Endothelial cell of umbilical vein (primary cell): ENCODE data around the gene RIPK3. TPM values are rescaled to one million over a fixed set of nuclear protein-coding genes. Genes with fewer than 3 reads are reported as not detected.

Experiments
- BruUV-seq: library from RNA; stranded (reverse); fragments of 400-500 nt; replicated peaks from 2 replicates; lab custom pipeline; 2021; lab: Mats Ljungman, UMichigan
- CTCF ChIA-PET: fragments of 300-600, 350-600 bp; sonication (Branson Sonifier 250); formaldehyde crosslinking; loops from one replicate; lab custom pipeline; 2021; ENCODE audit warnings: antibody characterized with exemption, inconsistent platforms; lab: Charles Lee
- POLR2A ChIA-PET: fragments of 300-600, 350-600 bp; sonication (Branson Sonifier 250); formaldehyde crosslinking; loops from one replicate; lab custom pipeline; 2021; ENCODE audit warnings: antibody characterized with exemption, inconsistent platforms; lab: Charles Lee
- DNase-seq: peaks from one replicate; pipeline ENCODE4 v3.0.0-alpha.2; 2011; ENCODE audit warnings: low read depth, low spot score
- FAIRE-seq: peaks from 2 replicates; lab custom pipeline; 2011; peaks lifted over from hg19 to GRCh38; lab: Jason Lieb, UNC
- H2AFZ ChIP-seq: 2 replicates; pipeline ENCODE4 v1.6.0; 2012; ENCODE audit warnings: low read depth, low read length, control low read depth, inconsistent platforms
- H3K27ac ChIP-seq: 2 replicates; pipeline ENCODE4 v1.5.1; 2011; ENCODE audit warnings: low read depth, mild to moderate bottlenecking, control low read depth, low read length, moderate library complexity; ENCODE audit not compliant: insufficient read depth
- H3K27me3 ChIP-seq, 2 experiments: 2 replicates each; pipeline versions ENCODE4 v1.6.0 to v1.6.1; 2011; ENCODE audit warnings: low read length in 2 of 2, mixed read lengths in 1 of 2; ENCODE audit not compliant: control insufficient read depth in 2 of 2, insufficient read depth in 2 of 2
- H3K36me3 ChIP-seq, 2 experiments: 2 replicates in 1 of 2; 3 replicates in 1 of 2; pipeline ENCODE4 v1.5.1; 2011; ENCODE audit warnings: low read length in 2 of 2, mild to moderate bottlenecking in 1 of 2, moderate library complexity in 1 of 2; ENCODE audit not compliant: control insufficient read depth in 2 of 2, insufficient read depth in 2 of 2; ENCODE audit errors: extremely low read depth in 1 of 2
- H3K4me1 ChIP-seq: 3 replicates; pipeline ENCODE4 v1.5.1; 2011; ENCODE audit warnings: mild to moderate bottlenecking, low read length; ENCODE audit not compliant: control insufficient read depth, insufficient read depth; ENCODE audit errors: extremely low read depth
- H3K4me2 ChIP-seq: 2 replicates; pipeline ENCODE4 v1.6.1; 2011; ENCODE audit warnings: low read length, control low read depth, mixed read lengths; ENCODE audit not compliant: insufficient read depth
- H3K4me3 ChIP-seq, 3 experiments: fragments of 200-600 bp in 1 of 3; sonication (generic), shearing (Covaris generic) in 1 of 3; replicated peaks in 1 of 3; 2 replicates each; pipeline ENCODE4 v1.5.1; 2011 to 2016; ENCODE audit warnings: control low read depth in 3 of 3, low read length in 3 of 3, mild to moderate bottlenecking in 2 of 3, inconsistent platforms in 1 of 3, low read depth in 1 of 3, moderate library complexity in 1 of 3; ENCODE audit not compliant: insufficient read depth in 1 of 3
- H3K79me2 ChIP-seq: 2 replicates; pipeline ENCODE4 v1.6.0; 2012; ENCODE audit warnings: low read length, inconsistent platforms; ENCODE audit not compliant: control insufficient read depth, insufficient read depth
- H3K9ac ChIP-seq: replicated peaks from 2 replicates; pipeline ENCODE3; 2011; ENCODE audit warnings: low read length, control low read depth; ENCODE audit not compliant: insufficient read depth; ENCODE audit errors: extremely low read depth
- H3K9me1 ChIP-seq: replicated peaks from 3 replicates; pipeline ENCODE4 v1.6.0; 2011; ENCODE audit warnings: mild to moderate bottlenecking, low read length; ENCODE audit not compliant: control insufficient read depth, insufficient read depth; ENCODE audit errors: extremely low read depth
- H3K9me3 ChIP-seq: replicated peaks from 2 replicates; pipeline ENCODE4 v1.5.1; 2012; ENCODE audit warnings: low read length, inconsistent platforms; ENCODE audit not compliant: control insufficient read depth, insufficient read depth
- H4K20me1 ChIP-seq: replicated peaks from 2 replicates; pipeline ENCODE3; 2011; ENCODE audit warnings: mild to moderate bottlenecking, low read length; ENCODE audit not compliant: control insufficient read depth, insufficient read depth; ENCODE audit errors: extremely low read depth
- EZH2 ChIP-seq: IDR thresholded peaks from 2 replicates; pipeline ENCODE4 v1.6.1; 2012; ENCODE audit warnings: borderline replicate concordance, low read depth, mild to moderate bottlenecking, moderate library complexity, low read length, inconsistent platforms; ENCODE audit not compliant: severe bottlenecking
- FOS ChIP-seq: IDR thresholded peaks from 2 replicates; pipeline ENCODE4 v1.6.1; 2011; ENCODE audit warnings: mild to moderate bottlenecking, low read length, moderate library complexity, borderline replicate concordance; ENCODE audit not compliant: insufficient read depth
- GATA2 ChIP-seq: IDR thresholded peaks from 2 replicates; pipeline ENCODE4 v1.7.0; 2011; ENCODE audit warnings: low read depth, mild to moderate bottlenecking, moderate library complexity, mixed read lengths, low read length; ENCODE audit not compliant: insufficient read length, insufficient read depth
- JUN ChIP-seq: IDR thresholded peaks from 2 replicates; pipeline ENCODE4 v1.6.1; 2011; ENCODE audit warnings: borderline replicate concordance, low read depth; ENCODE audit not compliant: insufficient read length, insufficient read depth
- MYC ChIP-seq: IDR thresholded peaks from one replicate; pipeline ENCODE4 v1.6.1; 2011; ENCODE audit warnings: mild to moderate bottlenecking, low read depth, low read length
- POLR2A ChIP-seq: IDR thresholded peaks from 2 replicates; pipeline ENCODE4 v1.6.1; 2012; ENCODE audit warnings: low read depth, mild to moderate bottlenecking, control low read depth, low read length
- POLR2AphosphoS5 ChIP-seq: IDR thresholded peaks from 2 replicates; pipeline ENCODE4 v1.6.1; 2012; ENCODE audit warnings: low read depth, mild to moderate bottlenecking, control low read depth, low read length, moderate library complexity; ENCODE audit not compliant: insufficient read depth
- dilution Hi-C: fragments of 300-500 bp; cut with MboI; formaldehyde crosslinking; loops from one replicate; pipeline ENCODE4 v1.15.0; 2019; ENCODE audit warnings: low sequenced_read_pairs; ENCODE audit not compliant: extremely low pct_ligation_motif_present
- intact Hi-C: fragments of 100-400 bp; cut with micrococcal nuclease; formaldehyde crosslinking; loops from one replicate; pipeline ENCODE4 v1.10.0; 2022
- polyA plus RNA-seq, 4 experiments: library from polyadenylated mRNA; depleted of rRNA in 3 of 4; stranded (reverse) in 3 of 4; unstranded in 1 of 4; fragments of >200 nt; gene quantifications; 2 replicates each; pipeline versions ENCODE4 v1.2.1 to v1.2.3, GENCODE V29; 2011 to 2012; ENCODE audit warnings: missing spikeins in 1 of 4
- total RNA-seq: library from RNA; stranded (reverse); gene quantifications from 2 replicates; pipeline ENCODE4 v1.2.3, GENCODE V29; 2021
- TF ChIP-seq, protein P1 (sequence below): IDR thresholded peaks from 2 replicates; pipeline ENCODE4 v1.6.1; 2011; ENCODE audit not compliant: insufficient read depth, insufficient read length
- TF ChIP-seq, protein P2 (sequence below), 2 donors: IDR thresholded peaks; 1 replicate in 1 of 2; 2 replicates in 1 of 2; pipeline ENCODE4 v1.5.1; 2011; ENCODE audit warnings: low read length in 2 of 2, mild to moderate bottlenecking in 2 of 2, moderate library complexity in 2 of 2, control low read depth in 1 of 2, inconsistent platforms in 1 of 2, low read depth in 1 of 2; ENCODE audit not compliant: insufficient read depth in 1 of 2; ENCODE audit errors: extremely low read depth in 1 of 2

Gene RIPK3
- total and polyA plus RNA-seq, 2 donors (not counting 3 experiments of a cell fraction or from before 2014, with no cell fraction given), result 3.1 to 5.1 TPM

- Histone ChIP-seq H2AFZ (no peak overlapping the region), H3K27me3 (peaks cover 1 to 11% of the 10 kb centered on the region in 2 experiments), H3K4me1 (peaks cover 2% of the 10 kb centered on the region), H3K79me2 (no peaks in the 10 kb centered on the region), H4K20me1 (no peaks in the 10 kb centered on the region), H3K9me1 (no peaks in the 10 kb centered on the region), H3K27ac (no peak overlapping the region), H3K9me3 (no peaks in the 10 kb centered on the region), H3K36me3 (no peaks in the 10 kb centered on the region), H3K9ac (no peak overlapping the region), H3K4me2 (no peak overlapping the region), H3K4me3 (no peak overlapping the region)
- DNase-seq, result no peak
- ChIA-PET CTCF (interaction anchor here (2.8 kb wide), 1 partner anchor 47 kb away, joined by 6 read pairs; no protein-coding TSS in a partner anchor), POLR2A (no interaction called here)
- intact Hi-C loops, result no loop called here
- BruUV-seq, result no TSS peak
- FAIRE-seq, result no peak
- TF ChIP-seq, protein P1, sequence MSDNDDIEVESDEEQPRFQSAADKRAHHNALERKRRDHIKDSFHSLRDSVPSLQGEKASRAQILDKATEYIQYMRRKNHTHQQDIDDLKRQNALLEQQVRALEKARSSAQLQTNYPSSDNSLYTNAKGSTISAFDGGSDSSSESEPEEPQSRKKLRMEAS, result no peak
- TF ChIP-seq POLR2AphosphoS5 (no peak), JUN (no peak), GATA2 (no peak), EZH2 (no peak), FOS (no peak)
- dilution Hi-C loops, result no loop called here
Measured at GRCh38 chr14:24384169-24384568, 44.4 kb upstream of the RIPK3 start.

GRCh38 chr14:24382064-24382371 lies 42.2 kb upstream of the RIPK3 start:
- DNase-seq, result no peak
- Histone ChIP-seq H3K27ac (no peak overlapping the region), H3K9me3 (no peaks in the 10 kb centered on the region), H3K9ac (no peak overlapping the region), H3K27me3 (peaks cover 1 to 8% of the 10 kb centered on the region in 2 experiments), H3K4me1 (no peaks in the 10 kb centered on the region), H3K4me3 (no peak overlapping the region), H3K4me2 (no peak overlapping the region), H4K20me1 (no peaks in the 10 kb centered on the region), H2AFZ (no peak overlapping the region), H3K36me3 (peaks cover under 1 to 13% of the 10 kb centered on the region in 2 experiments), H3K79me2 (no peaks in the 10 kb centered on the region), H3K9me1 (no peaks in the 10 kb centered on the region)
- no peak for TF ChIP-seq EZH2
- TF ChIP-seq, protein P1, result no peak
- no peak for TF ChIP-seq FOS
- TF ChIP-seq GATA2, result no peak
- TF ChIP-seq JUN, result no peak
- no peak for TF ChIP-seq POLR2A
- TF ChIP-seq, protein P2, sequence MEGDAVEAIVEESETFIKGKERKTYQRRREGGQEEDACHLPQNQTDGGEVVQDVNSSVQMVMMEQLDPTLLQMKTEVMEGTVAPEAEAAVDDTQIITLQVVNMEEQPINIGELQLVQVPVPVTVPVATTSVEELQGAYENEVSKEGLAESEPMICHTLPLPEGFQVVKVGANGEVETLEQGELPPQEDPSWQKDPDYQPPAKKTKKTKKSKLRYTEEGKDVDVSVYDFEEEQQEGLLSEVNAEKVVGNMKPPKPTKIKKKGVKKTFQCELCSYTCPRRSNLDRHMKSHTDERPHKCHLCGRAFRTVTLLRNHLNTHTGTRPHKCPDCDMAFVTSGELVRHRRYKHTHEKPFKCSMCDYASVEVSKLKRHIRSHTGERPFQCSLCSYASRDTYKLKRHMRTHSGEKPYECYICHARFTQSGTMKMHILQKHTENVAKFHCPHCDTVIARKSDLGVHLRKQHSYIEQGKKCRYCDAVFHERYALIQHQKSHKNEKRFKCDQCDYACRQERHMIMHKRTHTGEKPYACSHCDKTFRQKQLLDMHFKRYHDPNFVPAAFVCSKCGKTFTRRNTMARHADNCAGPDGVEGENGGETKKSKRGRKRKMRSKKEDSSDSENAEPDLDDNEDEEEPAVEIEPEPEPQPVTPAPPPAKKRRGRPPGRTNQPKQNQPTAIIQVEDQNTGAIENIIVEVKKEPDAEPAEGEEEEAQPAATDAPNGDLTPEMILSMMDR (IDR thresholded peaks at IDR 0.05; ENCODE audit: extremely low read depth in 1 of 2, insufficient read depth in 1 of 2, low read depth in 1 of 2, low read length in 2 of 2), result no peak
- TF ChIP-seq POLR2AphosphoS5, result no peak
- no peak for TF ChIP-seq MYC
- FAIRE-seq, result no peak
- intact Hi-C loops, result no loop called here
- ChIA-PET POLR2A (no interaction called here), CTCF (interaction anchor here (0.9 to 2.4 kb wide), 3 partner anchors 16 to 49 kb away, joined by 4 to 12 read pairs (median 8); no protein-coding TSS in a partner anchor)
- dilution Hi-C loops, result no loop called here
- no TSS peak for BruUV-seq
